ENCODE measurements around the gene ZNF672. TPM values are rescaled to one million over a fixed set of nuclear protein-coding genes. Genes with fewer than 3 reads are reported as not detected.

The ZNF672 gene
- total and polyA plus RNA-seq, 5 donors, result 29.3 to 52.7 (median 36.8) TPM

- peak overlapping the region; percentile 59 for H3K4me3 ChIP-seq (ENCODE audit: low read length)
- intact Hi-C loops (cut with DNase I), result loop anchor here in 1 of 4 donors (2.0 kb wide), 1 partner anchor 19 kb away; the partner anchor contains the start of gene ZNF672
- WGBS, result under 1% methylated on average over 45 of the region's 45 CpGs
- no peaks in the 10 kb centered on the region for H3K4me1 ChIP-seq (ENCODE audit: control insufficient read depth, insufficient read depth, low read length)
- peak; percentile 76 to 90 (median 87) for DNase-seq
- no peaks in the 10 kb centered on the region for H3K27me3 ChIP-seq (ENCODE audit: control insufficient read depth, insufficient read depth)
- peak overlapping the region; percentile 6 for H3K27ac ChIP-seq (ENCODE audit: low read length)
- no peaks in the 10 kb centered on the region for H3K9me3 ChIP-seq (ENCODE audit: control insufficient read depth, low read length)
- ATAC-seq, result peak; percentile 67 to 71
Measured at GRCh38 chr1:248858096-248858890, 20.3 kb downstream of the ZNF672 start.

DNA sequence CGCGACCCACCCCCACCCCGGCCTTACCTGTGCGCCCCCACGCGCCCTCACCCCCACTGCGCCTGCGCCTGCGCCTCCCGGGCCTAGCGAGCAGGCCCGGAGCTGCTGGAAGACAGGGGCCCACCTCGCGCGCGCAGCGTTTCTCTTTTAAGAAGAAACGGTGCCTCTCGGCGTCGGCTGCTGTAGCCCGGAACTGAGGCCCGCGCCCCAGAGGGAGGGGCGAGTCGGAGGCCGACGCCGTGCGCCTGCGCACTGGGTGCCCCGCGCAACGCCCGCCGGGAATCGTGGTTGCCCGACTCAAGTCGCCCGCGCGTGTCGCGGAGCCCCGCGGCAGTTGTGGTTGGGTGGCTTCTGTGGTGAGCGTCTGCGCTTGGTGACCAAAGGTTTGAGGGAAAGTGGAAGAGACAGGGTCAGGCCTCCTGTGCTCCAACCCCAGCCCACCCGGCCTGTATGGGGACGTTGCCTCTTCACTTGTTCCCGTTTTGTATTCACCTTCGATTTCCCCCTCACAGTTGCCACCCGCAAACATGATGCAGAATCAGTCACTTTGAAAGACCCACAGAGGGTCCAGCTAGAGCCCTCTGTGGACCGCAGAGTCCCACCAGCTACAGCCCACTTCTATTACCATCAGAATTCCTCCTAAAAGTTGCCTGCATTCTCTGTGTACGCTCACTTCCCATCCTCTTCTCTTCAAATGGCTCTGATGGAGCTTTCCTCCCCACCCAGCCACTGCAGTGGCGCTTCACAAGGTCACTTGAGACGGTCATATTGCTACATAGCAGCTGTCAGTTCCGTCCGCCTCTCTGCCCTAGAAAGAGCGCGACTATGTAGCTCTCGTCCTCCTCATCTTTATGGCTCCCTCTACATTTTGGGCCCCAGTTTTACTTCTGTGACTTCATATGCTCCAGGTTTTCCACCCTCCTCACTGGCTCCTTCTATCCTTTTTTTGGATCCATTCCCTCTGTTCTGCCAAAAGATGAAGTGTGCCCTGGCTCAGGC is 21.2 kb downstream of the ZNF672 start, which contains the start of gene ZNF692:
ZNF692 (minus strand) TSS at position 195 of the 999 bp plus-strand sequence. CDS start 776 bp downstream, outside the sequence.
- DNase-seq, result peak; percentile 98 to 100 (median 99)
- 4% methylated on average over 62 of the region's 62 CpGs for WGBS
- Histone ChIP-seq H3K9me3 (ENCODE audit: control insufficient read depth, low read length) (no peaks in the 10 kb centered on the region), H3K4me1 (ENCODE audit: control insufficient read depth, insufficient read depth, low read length) (peaks cover 2% of the 10 kb centered on the region), H3K27ac (ENCODE audit: low read length) (peak within 1 kb of the TSS; percentile 83), H3K4me3 (ENCODE audit: low read length) (peak within 1 kb of the TSS; percentile 59), H3K27me3 (ENCODE audit: control insufficient read depth, insufficient read depth) (no peaks in the 10 kb centered on the region)
- intact Hi-C loops (cut with DNase I), result loop anchor here in 1 of 4 donors (2.0 kb wide), 1 partner anchor 20 kb away; the partner anchor contains the start of gene ZNF672
- ATAC-seq, result peak; percentile 94 to 95

DNA sequence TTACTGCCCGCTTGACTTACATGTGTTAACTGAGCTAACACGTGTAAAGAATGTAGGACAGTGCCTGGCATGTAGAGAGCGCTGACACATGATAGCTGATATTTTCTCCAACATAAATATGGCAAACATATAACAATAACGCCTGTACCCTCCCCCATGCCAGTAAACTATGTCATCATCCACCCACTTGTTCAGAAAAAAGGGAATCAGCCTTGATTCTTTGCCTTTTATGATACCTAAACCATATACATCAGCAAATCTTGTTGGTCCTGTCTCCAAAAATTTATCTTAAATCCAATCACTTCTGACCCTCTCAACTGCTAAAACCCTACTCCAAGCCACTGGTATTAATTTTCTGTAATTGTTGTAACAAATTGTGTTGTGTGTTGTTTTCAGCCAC is 22.0 kb downstream of the ZNF672 start:
- H3K4me1 ChIP-seq (ENCODE audit: control insufficient read depth, insufficient read depth, low read length), result peaks cover 2% of the 10 kb centered on the region
- no peak overlapping the region for H3K4me3 ChIP-seq (ENCODE audit: low read length)
- H3K27ac ChIP-seq (ENCODE audit: low read length), result no peak overlapping the region
- DNase-seq (no peak), ATAC-seq (no peak)
- H3K27me3 ChIP-seq (ENCODE audit: control insufficient read depth, insufficient read depth), result no peaks in the 10 kb centered on the region
- intact Hi-C loops (cut with DNase I), result no loop called here
- 80% methylated on average over 4 of the region's 4 CpGs for WGBS
- H3K9me3 ChIP-seq (ENCODE audit: control insufficient read depth, low read length), result no peaks in the 10 kb centered on the region

DNA sequence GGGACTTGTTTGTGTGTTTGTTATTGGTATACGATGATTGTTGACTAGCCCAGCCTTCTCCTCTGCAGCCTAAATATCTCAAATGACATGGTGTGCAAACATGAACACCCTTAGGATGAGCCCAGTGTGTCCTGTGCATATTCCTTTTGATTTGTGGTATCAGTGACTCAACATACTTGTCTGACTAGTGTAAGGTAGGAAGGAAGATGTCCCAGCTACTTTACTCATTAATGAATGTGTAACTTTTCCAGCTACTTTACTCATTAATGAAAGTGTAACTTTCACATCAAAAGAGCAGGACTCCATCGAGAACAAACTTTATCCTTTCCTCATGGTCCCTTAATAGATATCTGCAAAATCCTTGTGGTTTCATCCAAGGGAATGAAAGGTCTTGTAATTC is 23.6 kb downstream of the ZNF672 start:
- no peak overlapping the region for H3K27ac ChIP-seq (ENCODE audit: low read length)
- no peak for ATAC-seq
- no peak overlapping the region for H3K4me3 ChIP-seq (ENCODE audit: low read length)
- peaks cover 2% of the 10 kb centered on the region for H3K4me1 ChIP-seq (ENCODE audit: control insufficient read depth, insufficient read depth, low read length)
- no peak for DNase-seq
- intact Hi-C loops (cut with DNase I), result no loop called here
- WGBS, result 91% methylated on average over 2 of the region's 2 CpGs
- no peaks in the 10 kb centered on the region for H3K9me3 ChIP-seq (ENCODE audit: control insufficient read depth, low read length)
- no peaks in the 10 kb centered on the region for H3K27me3 ChIP-seq (ENCODE audit: control insufficient read depth, insufficient read depth)

GRCh38 chr1:248862695-248862997 is 24.6 kb downstream of the ZNF672 start:
- DNase-seq, result no peak
- WGBS, result 14% methylated on average over 4 of the region's 4 CpGs
- Histone ChIP-seq H3K4me3 (ENCODE audit: low read length) (peak overlapping the region; percentile 51), H3K9me3 (ENCODE audit: control insufficient read depth, low read length) (no peaks in the 10 kb centered on the region), H3K27me3 (ENCODE audit: control insufficient read depth, insufficient read depth) (no peaks in the 10 kb centered on the region), H3K4me1 (ENCODE audit: control insufficient read depth, insufficient read depth, low read length) (peaks cover 2% of the 10 kb centered on the region), H3K27ac (ENCODE audit: low read length) (peak overlapping the region; percentile 40)
- intact Hi-C loops (cut with DNase I), result no loop called here
- no peak for ATAC-seq

- WGBS, result 4% methylated on average over 46 of the region's 46 CpGs
- intact Hi-C loops (cut with DNase I), result no loop called here
- ATAC-seq, result peak; percentile 84 to 86
Measured at GRCh38 chr1:248862998-248863881, 25.2 kb downstream of the ZNF672 start.

GRCh38 chr1:248871837-248872401 is 33.9 kb downstream of the ZNF672 start:
- no peaks in the 10 kb centered on the region for H3K9me3 ChIP-seq (ENCODE audit: control insufficient read depth, low read length)
- H3K27ac ChIP-seq (ENCODE audit: low read length), result peak overlapping the region; percentile 55
- DNase-seq, result no peak
- H3K4me1 ChIP-seq (ENCODE audit: control insufficient read depth, insufficient read depth, low read length), result no peaks in the 10 kb centered on the region
- H3K4me3 ChIP-seq (ENCODE audit: low read length), result no peak overlapping the region
- no peaks in the 10 kb centered on the region for H3K27me3 ChIP-seq (ENCODE audit: control insufficient read depth, insufficient read depth)
- ATAC-seq, result no peak
- 98% methylated on average over 3 of the region's 3 CpGs for WGBS
- intact Hi-C loops (cut with DNase I), result no loop called here

More at GRCh38 chr1:248862998-248863881, 25.2 kb downstream of the ZNF672 start:
- Histone ChIP-seq H3K4me1 (ENCODE audit: control insufficient read depth, insufficient read depth, low read length) (peaks cover 2% of the 10 kb centered on the region), H3K27ac (ENCODE audit: low read length) (peak overlapping the region; percentile 40), H3K9me3 (ENCODE audit: control insufficient read depth, low read length) (no peaks in the 10 kb centered on the region), H3K4me3 (ENCODE audit: low read length) (peak overlapping the region; percentile 51), H3K27me3 (ENCODE audit: control insufficient read depth, insufficient read depth) (no peaks in the 10 kb centered on the region)
- DNase-seq, result peak; percentile 90 to 96 (median 95)

DNA sequence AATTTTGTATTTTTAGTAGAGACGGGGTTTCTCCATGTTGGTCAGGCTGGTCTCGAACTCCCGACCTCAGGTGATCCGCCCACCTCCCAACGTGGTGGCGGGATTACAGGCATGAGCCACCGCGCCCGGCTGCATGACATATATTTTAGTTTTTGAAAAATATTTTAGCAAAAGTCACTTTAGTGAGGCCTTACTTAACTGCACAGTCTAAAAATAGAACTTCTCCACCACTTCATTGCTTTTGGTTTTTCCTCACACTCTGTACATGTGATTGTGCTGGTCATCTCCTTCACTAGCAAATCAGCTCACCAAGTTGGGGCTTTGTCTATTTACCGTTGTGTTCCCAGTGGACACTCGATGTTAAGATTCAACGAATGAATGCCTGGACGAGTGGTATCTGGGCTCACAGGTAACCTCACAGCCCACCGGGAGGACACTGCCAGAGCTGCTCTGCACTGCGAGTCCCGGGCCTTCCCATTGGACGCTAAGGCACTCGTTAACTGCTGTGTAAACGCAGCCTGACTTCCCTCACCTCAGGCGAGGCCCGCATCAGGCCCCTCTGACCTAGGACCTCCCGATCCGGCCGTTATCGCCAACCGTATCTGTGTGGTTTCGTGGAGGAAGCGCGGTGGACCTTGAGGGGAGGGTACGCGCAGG is 34.9 kb downstream of the ZNF672 start:
- H3K27ac ChIP-seq (ENCODE audit: low read length), result peak overlapping the region; percentile 98
- ATAC-seq (peak; percentile 71 to 80), DNase-seq (peak; percentile 54 to 78 (median 76))
- H3K4me1 ChIP-seq (ENCODE audit: control insufficient read depth, insufficient read depth, low read length), result no peaks in the 10 kb centered on the region
- no peaks in the 10 kb centered on the region for H3K27me3 ChIP-seq (ENCODE audit: control insufficient read depth, insufficient read depth)
- intact Hi-C loops (cut with DNase I), result no loop called here
- 2% methylated on average over 31 of the region's 31 CpGs for WGBS
- no peaks in the 10 kb centered on the region for H3K9me3 ChIP-seq (ENCODE audit: control insufficient read depth, low read length)
- H3K4me3 ChIP-seq (ENCODE audit: low read length), result peak overlapping the region; percentile 74

DNA sequence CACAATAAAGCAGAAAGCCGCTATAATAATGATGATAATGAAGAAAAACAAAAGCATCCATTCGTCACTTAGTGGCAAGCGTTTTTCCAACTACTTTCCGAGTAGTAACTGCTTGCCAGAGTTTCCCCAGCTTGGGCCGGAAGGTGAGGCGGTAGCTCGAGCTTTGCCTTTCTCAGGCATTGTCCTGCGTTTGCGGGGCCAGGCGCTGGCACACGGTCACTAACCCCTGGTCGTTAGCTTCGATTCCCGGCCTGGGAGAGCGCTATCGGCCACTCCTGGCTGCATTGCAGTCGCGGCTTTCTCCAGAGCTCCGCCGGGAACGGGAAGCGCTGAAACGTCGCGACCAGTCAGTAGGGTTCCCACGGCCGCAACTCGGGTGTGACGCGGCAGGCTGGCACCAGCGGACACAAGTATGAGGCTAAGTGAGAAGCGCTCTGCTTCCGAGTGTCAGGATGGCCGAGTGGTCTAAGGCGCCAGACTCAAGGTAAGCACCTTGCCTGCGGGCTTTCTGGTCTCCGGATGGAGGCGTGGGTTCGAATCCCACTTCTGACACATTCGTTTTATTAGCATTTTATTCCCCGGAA is 35.5 kb downstream of the ZNF672 start:
- under 1% methylated on average over 41 of the region's 41 CpGs for WGBS
- ATAC-seq (peak; percentile 96), DNase-seq (peak; percentile 93 to 97 (median 96))
- peak overlapping the region; percentile 74 for H3K4me3 ChIP-seq (ENCODE audit: low read length)
- peak overlapping the region; percentile 98 for H3K27ac ChIP-seq (ENCODE audit: low read length)
- intact Hi-C loops (cut with DNase I), result no loop called here
- H3K4me1 ChIP-seq (ENCODE audit: control insufficient read depth, insufficient read depth, low read length), result no peaks in the 10 kb centered on the region
- no peaks in the 10 kb centered on the region for H3K27me3 ChIP-seq (ENCODE audit: control insufficient read depth, insufficient read depth)
- H3K9me3 ChIP-seq (ENCODE audit: control insufficient read depth, low read length), result no peaks in the 10 kb centered on the region
